PC-9 (cell line): Measurements from ENCODE around the gene SMPDL3B.

ENCODE experiments used
- EZH2 ChIP-seq: fragments of 200-600 bp; sonication (generic); IDR thresholded peaks from 2 replicates; pipeline ENCODE4 v1.8.0; 2017; ENCODE audit warnings: antibody characterized with exemption, low read depth
- TF ChIP-seq, protein P1 (sequence below): fragments of 200-600 bp; sonication (generic); conservative IDR thresholded peaks from 2 replicates; pipeline ENCODE4 v1.6.1; 2017; ENCODE audit warnings: mixed run types, antibody characterized with exemption, mild to moderate bottlenecking, moderate library complexity

DNA sequence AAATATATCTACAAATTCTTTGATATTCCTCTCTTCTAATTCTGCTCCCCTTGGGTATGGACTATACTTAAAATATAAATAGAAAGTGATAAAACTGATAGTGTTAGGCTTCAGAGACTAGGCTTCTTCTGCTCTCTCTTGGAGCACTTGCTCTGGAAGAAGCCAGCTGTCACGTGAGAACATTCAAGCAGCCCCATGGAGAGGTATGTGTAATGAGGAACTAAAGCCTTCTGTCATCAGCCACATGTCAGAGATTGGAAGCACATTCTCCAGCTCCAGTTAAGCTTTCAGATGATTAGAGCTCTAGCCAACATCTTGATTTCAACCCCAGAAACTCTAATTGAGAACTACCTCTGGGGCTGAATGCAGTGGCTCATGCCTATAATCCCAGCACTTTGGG, 59.3 kb downstream of the SMPDL3B start:
- TF ChIP-seq, protein P1, sequence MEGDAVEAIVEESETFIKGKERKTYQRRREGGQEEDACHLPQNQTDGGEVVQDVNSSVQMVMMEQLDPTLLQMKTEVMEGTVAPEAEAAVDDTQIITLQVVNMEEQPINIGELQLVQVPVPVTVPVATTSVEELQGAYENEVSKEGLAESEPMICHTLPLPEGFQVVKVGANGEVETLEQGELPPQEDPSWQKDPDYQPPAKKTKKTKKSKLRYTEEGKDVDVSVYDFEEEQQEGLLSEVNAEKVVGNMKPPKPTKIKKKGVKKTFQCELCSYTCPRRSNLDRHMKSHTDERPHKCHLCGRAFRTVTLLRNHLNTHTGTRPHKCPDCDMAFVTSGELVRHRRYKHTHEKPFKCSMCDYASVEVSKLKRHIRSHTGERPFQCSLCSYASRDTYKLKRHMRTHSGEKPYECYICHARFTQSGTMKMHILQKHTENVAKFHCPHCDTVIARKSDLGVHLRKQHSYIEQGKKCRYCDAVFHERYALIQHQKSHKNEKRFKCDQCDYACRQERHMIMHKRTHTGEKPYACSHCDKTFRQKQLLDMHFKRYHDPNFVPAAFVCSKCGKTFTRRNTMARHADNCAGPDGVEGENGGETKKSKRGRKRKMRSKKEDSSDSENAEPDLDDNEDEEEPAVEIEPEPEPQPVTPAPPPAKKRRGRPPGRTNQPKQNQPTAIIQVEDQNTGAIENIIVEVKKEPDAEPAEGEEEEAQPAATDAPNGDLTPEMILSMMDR, result no peak
- no peak for TF ChIP-seq EZH2
